SH-SY5Y (cell line): Measurements from ENCODE around the gene DMD.

ENCODE experiments used
- GATA2 ChIP-seq: IDR thresholded peaks from 2 replicates; pipeline ENCODE4 v1.6.1; 2011; ENCODE audit warnings: mild to moderate bottlenecking, low read depth, low read length
- GATA3 ChIP-seq: IDR thresholded peaks from 2 replicates; pipeline ENCODE4 v1.6.1; 2011; ENCODE audit warnings: low read depth, mild to moderate bottlenecking, low read length, moderate library complexity

DNA sequence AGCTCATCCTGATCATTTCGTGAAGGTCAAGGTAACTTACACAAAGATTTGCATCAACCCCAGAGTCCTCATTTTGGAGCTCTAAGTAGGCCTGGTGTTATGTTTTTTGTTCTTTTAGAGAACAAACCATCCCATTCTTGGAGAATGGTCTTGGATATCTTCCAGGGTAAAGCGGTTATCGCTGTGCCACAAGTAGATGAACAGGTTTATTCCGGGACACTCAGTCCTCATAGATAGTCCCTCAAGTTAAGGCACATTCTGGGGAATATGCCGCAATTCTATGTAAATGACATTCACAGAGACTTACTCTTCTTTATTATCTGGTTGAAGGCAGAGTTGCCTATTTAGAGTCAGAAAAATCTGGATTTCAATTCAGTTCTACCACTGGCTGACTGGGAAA, 2044.5 kb downstream of the DMD start:
- TF ChIP-seq GATA2, result no peak
- TF ChIP-seq GATA3, result no peak
